Measurements from ENCODE around the gene FAM89B.

Gene FAM89B

DNA sequence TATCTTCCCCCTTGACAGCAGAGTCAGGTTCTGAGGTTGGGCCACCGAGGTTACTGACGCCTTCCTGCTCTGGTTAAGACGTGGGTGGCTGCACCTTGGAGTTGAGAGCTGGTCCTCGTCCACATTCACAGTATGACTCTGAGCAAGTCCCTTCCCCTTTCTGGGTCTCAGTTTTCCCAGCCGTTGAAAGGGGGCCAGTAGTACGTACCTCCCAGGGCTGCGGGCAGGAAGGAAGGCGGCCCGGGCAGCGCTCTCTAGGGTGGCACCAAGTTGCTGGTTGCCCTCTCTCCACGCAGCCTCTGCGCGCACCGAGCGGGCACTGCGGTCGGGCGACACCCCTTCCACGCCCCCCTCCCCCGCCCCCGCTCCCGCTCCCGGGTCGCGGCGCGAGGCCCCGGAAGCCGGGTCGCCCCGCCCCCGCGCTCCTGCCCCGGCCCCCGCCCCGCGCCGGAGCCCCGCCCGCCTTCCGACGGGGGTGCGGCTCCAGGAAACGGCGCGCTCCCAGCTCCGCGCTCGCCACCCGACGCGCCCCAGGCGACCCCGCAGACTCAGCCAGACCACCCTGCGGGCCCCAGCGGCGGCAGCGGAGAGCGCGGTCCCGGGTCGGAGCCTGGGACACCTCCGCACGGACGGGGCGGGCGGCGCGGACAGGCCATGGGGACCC lies 3.4 kb downstream of the FAM89B start, which contains the start of gene EHBP1L1:
Gene EHBP1L1, plus strand, starts transcription at position 486 of the 664 bp plus-strand sequence. CDS start 250 bp downstream, outside the sequence.
- peak; percentile 16 to 18 for ATAC-seq

DNA sequence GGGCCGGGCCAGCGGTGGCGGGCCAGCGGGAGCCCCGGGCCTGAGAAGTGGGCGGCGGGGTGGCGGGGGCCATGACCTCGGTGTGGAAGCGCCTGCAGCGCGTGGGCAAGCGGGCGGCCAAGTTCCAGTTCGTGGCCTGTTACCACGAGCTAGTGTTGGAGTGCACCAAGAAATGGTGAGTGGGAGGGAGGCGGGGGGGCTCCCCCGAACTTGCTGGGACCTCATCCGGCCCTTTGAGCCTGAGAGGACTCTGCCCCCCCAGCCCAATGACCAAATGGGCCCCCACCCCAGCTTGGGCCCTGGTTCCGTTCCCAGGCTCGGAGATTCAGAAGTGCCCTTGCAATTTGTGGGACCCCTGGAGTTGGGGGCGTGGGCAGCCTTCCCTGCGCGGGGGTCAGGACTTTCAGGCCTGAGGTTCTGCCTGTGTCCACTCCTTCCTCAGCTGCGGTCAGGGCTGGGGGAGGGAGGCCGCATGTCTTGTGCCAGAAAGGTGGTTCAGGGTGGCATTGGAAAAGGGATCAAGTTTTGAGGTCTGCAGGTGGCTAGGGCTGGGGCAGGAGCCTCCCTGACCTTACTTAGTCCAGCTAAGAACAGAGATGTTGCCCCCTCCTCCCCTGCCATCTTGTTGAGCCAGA lies 4.0 kb downstream of the FAM89B start:
- no peak for ATAC-seq

DNA sequence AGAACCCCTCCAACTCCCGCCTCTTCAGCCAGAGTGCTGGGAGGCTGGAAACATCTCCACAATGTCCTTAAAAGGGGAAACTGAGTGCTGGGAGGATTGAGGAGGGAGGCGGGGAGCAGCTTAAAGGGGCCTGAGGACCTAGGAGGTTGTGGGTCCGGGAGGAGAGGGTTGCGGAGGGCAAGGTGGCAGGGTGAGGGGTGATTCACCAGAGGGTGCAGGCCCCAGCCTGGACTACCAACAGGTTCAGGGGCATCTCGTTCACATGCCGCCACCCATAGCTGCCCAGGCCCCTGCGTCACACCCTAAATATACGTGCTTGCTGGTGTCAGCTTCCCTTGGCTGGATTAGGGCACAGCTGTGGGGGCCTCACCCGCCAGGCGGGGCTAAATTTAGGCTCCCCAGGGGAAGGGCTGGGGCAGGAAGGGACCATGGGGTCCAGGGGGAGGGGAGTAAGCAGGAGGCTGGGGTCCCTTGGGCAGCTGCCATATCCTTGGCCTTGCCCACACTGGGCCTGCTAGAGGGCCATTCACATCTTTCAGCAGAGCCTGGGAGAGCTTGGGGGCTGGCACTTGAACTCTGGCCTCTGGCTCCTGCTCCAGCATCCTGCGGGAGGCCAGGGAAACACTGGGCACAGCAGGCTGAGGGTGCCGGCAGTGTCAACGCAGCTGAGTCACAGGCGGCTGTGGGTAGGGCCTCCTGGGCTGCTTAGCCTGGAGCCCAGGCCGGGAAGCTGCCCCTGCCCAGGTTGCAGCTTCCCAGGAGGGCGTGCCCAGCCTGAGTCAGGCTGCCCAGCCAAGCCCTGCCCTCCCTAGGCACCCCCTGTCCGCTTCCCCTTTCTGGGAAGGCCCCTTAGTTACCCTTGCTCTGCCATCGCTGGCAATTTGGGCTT lies 4.8 kb downstream of the FAM89B start:
- ATAC-seq, result peak; percentile 5 to 9

DNA sequence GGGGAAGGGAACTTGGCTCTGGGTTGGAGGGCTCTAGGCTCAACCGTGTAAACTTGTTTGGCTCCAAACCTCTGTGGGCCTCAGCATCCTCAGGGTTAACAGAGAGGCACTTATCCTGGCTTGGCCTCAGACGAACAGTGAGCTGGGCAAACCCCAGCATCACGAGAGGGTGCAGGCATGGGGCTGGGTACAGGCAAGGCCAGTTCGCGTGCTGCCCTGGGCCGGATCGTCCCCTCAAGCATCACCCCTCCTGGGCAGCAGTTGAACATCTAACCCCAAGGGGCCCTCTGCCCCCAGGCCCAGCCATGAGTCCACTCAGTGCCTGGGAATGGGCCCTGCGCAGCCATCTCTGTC lies 5.4 kb downstream of the FAM89B start:
- ATAC-seq, result no peak

DNA sequence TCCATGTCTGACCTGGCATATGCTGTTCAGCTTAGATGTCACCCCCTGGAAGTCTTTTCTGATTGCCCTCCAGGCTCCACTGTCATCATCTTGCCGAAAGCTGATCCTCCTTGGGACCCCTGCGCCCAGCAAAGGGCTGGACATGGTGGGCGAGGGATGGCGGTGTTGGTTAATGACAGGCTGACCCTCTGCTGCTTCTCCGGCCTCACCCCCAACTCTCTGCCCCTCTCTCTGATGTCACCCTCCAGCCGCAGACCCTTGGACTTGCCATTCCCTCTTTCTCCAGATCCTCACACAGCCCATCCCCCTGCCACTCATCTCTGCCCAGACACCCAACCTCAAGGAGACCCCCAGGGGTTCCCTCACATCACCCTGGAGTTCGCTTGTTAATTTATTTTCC lies 5.8 kb downstream of the FAM89B start:
- ATAC-seq, result no peak

DNA sequence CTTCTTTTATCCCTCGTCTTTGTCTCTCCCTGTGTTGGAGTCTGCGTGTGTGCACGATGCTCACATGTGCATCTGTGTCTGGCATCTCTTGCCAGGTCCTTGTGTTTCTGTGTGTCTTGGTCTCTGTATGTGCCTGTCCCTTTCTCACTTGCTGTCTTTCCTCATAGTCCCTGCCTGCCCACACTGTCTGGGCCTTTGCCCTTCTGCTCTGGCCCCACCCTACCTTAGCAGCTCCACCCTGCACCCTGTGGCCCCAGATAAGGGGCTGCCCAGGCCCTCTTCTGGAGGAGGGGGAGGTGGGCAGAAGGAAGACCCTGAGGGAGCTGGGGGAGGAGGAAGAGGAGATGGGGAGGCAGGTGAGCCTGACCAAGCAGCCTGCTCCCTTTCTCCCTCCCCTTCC lies 6.3 kb downstream of the FAM89B start:
- no peak for ATAC-seq

DNA sequence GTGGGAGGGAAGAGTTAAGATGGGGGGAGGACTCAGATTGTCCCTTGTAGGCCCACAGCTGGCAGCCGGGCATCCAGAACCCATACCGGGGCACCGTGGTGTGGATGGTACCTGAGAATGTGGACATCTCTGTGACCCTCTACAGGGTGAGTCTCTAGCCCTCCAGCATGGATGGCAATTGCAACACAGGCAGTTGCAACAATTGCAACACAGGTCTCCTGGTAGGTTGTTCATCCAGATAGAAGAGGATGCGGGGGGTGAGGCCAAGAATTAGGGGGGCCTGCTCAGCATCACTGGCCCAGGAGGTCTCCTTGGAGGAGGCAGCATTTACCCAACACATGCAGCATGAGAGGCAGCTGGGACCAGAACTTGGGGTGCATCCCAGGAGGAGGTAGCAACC lies 7.0 kb downstream of the FAM89B start:
- no peak for ATAC-seq

DNA sequence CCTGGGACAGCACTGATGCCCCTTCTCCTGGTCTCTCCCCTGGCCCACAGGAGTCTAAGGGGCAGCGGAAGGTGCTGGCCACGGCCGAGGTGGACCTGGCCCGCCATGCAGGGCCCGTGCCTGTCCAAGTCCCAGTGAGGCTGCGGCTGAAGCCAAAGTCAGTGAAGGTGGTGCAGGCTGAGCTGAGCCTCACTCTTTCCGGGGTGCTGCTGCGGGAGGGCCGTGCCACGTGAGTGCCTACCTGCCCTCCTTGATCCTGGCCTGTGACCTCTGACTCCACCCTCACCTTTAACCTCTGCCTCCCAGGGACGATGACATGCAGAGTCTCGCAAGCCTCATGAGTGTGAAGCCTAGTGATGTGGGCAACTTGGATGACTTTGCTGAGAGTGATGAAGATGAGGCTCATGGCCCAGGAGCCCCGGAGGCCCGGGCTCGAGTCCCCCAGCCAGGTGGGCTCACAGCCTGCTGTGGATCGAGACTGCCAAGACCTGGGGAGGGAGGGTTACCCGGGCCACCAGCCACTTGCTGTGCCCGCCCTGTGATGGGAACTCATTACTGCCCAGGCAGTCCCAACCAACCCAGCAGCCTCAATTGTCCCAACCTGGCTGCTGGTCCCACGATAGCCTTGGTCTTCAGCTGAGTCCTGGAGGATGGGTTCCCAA lies 7.8 kb downstream of the FAM89B start:
- no peak for ATAC-seq

DNA sequence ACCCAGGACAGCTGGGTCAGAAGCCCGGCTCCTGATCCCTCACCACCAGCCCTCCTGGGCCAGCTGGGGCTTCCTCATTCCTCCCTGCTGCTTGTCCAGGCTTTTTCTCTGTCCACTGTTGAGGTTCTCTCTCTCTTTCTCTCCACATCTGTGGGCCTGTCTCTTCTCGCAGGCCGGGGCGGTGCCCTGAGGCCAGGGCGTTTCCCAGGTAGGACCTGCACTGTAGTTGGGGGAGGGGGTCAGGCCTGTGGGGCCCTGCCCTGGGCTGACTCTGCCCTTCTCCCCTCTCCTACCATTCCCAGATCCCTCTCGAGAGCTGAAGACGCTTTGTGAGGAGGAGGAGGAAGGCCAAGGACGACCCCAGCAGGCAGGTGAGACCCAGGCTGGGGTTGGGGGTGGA lies 8.4 kb downstream of the FAM89B start:
- no peak for ATAC-seq

DNA sequence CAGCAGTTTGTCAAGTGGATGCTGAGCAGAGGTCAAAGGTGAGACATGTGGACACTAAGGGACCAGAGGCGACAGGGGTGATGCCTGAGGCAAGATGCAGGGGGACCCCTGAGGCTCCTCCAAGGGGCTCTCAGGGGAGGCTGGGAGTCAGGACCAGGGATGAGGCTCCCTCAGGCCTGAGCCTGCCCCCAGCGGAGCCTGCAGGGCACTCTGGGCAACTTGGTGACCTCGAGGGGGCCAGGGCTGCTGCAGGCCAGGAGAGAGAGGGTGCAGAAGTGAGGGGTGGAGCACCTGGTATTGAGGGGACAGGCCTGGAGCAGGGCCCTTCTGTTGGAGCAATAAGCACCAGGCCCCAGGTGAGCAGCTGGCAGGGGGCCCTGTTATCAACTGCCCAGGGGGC lies 9.6 kb downstream of the FAM89B start:
- ATAC-seq, result no peak

DNA sequence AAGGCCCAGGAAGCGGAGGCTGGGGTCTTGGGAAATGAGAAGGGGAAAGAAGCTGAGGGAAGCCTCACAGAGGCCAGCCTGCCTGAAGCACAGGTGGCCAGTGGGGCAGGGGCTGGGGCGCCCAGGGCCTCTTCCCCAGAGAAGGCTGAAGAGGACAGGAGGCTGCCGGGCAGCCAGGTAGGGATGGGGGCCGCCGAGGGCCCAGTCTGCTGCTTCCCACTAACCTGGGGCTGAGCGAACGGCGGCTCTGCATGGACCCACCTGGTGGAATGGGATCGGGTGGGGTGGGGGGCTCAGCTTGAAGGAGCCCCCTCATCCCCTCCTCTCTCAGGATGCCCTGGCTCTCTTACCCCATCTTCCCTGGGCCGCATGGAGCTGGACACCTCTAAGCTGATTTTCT lies 11.3 kb downstream of the FAM89B start:
- ATAC-seq, result no peak

DNA sequence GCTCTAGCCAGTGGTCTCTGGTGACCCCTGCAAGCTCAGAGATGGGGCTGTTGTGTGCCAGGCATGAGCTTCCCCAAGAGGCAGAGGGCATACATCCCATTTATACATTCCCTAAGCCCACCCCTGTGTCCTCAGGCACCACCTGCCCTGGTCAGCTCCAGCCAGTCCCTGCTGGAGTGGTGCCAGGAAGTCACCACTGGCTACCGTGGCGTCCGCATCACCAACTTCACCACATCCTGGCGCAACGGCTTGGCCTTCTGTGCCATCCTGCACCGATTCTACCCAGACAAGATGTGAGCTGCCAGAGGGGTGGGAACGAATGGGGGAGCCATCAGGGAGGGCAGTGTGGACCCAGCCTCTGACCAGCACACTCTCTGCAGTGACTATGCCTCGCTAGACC lies 11.8 kb downstream of the FAM89B start:
- ATAC-seq, result no peak

DNA sequence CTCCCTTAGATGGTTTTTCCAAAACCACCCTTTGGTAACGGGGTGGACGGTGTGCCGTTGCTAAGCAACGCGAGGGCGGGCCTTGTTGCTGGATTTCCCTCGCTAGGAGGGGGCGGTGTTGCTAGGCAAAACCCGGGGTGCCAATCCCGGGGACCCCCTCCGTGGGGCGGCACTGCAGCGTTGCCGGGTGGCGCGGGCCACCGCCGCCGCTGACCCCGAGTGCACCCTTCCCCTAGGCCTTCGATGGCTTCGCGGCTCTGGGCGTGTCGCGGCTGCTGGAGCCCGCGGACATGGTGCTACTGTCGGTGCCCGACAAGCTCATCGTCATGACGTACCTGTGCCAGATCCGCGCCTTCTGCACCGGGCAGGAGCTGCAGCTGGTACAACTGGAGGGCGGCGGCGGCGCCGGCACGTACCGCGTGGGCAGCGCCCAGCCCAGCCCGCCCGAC lies 12.4 kb downstream of the FAM89B start:
- ATAC-seq, result no peak

DNA sequence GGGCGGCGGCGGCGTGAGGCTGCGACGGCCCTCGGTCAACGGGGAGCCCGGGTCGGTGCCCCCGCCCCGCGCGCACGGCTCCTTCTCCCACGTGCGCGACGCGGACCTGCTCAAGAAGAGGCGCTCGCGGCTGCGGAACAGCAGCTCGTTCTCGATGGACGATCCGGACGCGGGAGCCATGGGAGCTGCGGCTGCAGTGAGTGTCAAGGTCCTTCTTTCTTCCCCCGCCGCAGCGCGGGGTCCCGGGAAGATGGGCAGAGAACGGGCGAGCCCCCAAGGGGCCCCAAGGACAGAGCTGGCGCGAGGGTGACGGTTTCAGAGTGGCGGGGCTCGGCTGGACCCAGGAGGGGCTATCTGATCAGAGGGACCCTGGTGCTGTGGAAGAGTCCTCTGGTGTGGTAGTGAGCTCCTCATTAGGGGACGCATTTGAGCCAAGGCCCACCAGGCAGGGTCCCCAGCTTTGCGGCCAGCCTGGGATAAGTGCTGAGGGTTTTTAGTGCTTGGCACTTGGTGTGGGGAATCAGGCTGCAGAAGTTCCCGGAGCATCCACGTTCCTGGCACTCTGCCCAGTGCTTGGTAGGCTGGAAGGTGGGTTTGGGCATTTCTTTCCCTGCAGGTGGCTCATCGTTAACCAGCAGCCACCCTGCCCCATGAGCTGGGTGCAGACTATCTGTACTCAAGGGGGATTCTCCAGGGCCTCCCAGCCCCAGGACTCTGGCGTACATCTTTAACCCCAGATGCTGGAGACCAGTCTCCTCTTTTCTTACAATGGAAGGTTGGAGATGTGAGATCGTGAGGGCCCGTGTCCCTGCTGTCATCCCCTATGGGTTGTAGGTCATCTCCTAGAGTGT lies 13.3 kb downstream of the FAM89B start:
- no peak for ATAC-seq

DNA sequence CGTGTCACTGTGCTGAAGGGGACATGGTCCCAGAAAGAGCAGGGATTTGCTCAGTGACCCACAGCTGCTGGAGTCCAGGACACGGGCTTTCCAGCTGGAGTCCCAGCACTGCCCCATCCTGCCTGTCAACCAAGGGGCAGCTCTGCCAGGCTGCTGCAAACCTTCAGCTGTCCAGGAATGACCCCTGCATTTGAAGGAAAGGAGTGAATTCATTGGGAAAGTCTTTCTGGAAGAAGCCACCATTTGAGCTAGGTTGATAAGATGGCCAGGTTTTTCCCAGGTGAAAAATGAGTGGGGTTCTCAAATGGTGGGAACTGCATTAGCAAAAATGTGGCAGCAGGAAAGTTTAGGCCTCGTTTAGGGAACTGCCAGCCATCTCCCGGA lies 13.9 kb downstream of the FAM89B start:
- no peak for ATAC-seq

DNA sequence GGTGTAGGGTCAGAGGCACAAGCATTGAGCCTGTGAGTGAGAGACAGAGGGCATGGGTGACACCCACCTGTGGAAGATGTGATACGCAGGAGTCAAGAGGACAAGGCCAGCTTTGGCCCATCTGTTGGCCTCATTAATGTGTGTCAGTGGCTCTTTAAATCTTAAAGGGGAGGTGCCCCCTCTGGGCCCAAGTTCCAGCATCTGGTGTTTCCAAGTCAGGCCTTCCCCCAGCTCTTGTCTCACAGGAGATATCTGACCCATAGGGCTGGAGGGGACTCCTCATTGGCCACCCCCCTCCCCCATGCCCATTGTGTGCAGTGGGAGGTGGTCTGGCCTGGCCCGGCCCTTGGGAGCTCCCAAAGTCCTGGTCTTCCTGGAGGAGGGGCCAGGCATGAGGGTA lies 14.3 kb downstream of the FAM89B start:
- no peak for ATAC-seq

DNA sequence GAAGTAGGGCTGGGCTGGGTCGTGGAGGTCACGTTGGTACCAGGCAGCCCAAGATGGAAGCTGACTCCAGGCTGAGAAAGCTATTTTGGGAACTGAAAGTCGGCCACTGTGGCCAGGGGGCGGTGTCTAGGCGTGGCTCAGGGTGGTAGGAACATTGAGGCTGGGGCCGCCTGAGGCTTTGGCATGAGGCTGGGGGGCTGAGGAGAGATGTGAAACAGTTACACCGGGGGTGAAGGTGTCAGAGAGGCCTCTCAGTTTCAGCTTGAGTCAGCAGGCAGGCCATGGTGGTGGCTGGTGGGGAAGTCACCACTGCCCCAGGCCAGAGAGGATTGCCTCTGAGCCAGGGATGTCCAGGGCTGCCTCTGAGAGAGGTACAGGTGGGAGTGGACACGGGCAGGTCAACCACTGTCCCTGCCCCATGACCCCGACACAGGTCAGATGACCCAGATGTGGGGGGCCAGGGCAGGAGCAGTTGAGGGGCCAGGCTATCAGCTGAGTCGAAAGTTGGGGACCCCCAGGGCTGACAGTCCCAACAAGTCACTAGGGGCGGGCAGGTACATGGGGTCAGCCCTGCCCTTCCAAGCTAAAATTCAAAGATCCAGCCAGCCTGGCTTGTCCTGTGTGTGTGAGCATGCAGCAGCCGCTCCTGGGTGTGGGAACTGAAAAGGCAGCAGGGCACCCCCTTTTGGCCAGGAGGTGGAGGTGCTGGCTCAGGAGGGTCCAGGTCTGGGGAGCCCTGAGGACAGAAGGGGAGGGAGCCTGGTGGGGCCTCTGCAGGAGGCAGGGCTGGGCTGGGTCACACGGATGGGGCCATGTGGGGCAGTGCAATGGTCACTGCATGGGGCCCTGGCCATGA lies 16.1 kb downstream of the FAM89B start:
- ATAC-seq, result peak; percentile 84 to 85

DNA sequence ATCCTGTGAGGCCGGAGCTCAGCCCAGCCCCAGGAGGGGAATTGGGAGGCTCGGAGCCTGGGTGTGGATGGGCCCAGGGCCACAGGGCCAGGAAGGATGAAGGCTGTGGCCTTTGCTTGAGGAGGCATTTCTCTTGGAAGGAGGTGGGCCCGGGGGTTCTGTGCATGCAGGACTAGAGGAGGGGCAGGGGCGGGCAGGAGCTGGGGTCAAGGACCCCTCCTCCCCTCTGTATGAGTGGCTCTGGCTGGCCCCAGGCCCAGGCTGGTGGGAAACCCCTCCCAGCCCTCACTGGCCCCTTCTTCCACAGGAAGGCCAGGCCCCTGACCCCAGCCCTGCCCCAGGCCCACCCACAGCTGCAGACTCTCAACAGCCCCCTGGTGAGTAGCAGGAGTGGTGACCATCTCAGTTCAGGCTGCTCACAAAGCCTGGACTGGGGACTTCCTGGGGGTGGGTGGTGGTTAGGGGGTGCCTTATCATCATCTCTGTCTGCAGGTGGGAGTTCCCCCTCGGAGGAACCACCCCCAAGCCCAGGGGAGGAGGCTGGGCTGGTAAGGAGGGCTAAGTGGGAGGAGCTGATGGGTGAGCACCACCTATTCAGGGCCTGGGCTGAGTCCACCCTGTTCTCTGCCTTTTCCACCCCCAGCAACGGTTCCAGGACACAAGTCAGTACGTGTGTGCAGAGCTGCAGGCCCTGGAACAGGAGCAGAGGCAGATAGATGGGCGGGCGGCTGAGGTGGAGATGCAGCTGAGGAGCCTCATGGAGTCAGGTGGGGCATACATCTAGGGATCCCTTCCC lies 17.3 kb downstream of the FAM89B start:
- ATAC-seq, result peak; percentile 21 to 27

DNA sequence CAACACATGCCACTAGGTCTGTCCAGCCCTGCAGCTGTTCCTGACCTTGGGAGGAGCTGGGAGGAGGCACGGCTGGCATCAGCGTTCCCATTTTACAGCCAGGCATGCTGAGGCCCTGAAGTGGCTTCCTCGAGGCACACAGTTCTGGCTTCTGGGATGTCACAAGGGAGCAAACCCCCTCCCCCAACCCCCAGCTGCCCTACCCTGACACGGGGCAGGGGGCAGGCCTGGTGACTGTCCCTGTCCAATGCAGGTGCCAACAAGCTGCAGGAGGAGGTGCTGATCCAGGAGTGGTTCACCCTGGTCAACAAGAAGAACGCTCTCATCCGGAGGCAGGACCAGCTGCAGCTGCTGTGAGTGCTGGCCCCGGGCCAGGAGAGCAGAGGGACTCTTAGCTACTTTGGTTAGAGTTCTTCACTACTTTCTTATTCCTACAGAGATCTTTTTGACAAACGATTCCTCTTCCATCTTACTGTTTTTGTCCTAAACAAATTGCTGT lies 18.0 kb downstream of the FAM89B start:
- ATAC-seq, result no peak
